Peyer's patch (tissue), 4 donors: ENCODE data around the gene SYCE3. TPM values are rescaled to one million over a fixed set of nuclear protein-coding genes. Genes with fewer than 3 reads are reported as not detected.

Source experiments
- DNase-seq, 3 donors: peaks; one replicate each; pipeline ENCODE4 v3.0.0-alpha.2; 2017 to 2019
- H3K27ac ChIP-seq, 4 donors: fragments of 200-600 bp; sonication (generic); one replicate each; pipeline ENCODE4 v1.5.1; 2016 to 2019
- H3K27me3 ChIP-seq, 2 donors: fragments of 200-600 bp; sonication (generic); one replicate each; pipeline ENCODE4 v1.5.1; 2019
- H3K36me3 ChIP-seq, 3 donors: fragments of 200-600 bp; sonication (generic); one replicate each; pipeline ENCODE4 v1.5.1; 2016 to 2019
- H3K4me1 ChIP-seq, 4 donors: fragments of 200-600 bp; sonication (generic); one replicate each; pipeline ENCODE4 v1.5.1; 2016 to 2019
- H3K4me3 ChIP-seq, 4 donors: fragments of 200-600 bp; sonication (generic); 1 replicate in 3 of 4; 2 replicates in 1 of 4; pipeline ENCODE4 v1.5.1; 2016 to 2019; ENCODE audit warnings: mild to moderate bottlenecking in 1 of 4
- H3K9me3 ChIP-seq, 4 donors: fragments of 200-600 bp; sonication (generic); one replicate each; pipeline ENCODE4 v1.5.1; 2016 to 2019; ENCODE audit warnings: mild to moderate bottlenecking in 1 of 4
- POLR2A ChIP-seq, 2 donors: fragments of 450-650 bp; IDR thresholded peaks; one replicate each; pipeline ENCODE4 v1.5.1; 2017; ENCODE audit warnings: antibody characterized with exemption in 2 of 2, mild to moderate bottlenecking in 2 of 2, moderate library complexity in 2 of 2
- total RNA-seq, 4 donors: library from RNA; depleted of rRNA; stranded (reverse); fragments of >200 nt; gene quantifications; one replicate each; pipeline ENCODE4 v1.1.0, GENCODE V29; 2016
- TF ChIP-seq, protein P1 (sequence below), 6 experiments: fragments of 450-650 bp in 4 of 6; fragments of 200-600 bp in 2 of 6; sonication (generic) in 1 of 6; IDR thresholded peaks; one replicate each; pipeline ENCODE4 v1.5.1; 2017 to 2019; ENCODE audit warnings: antibody characterized with exemption in 6 of 6, mild to moderate bottlenecking in 3 of 6, moderate library complexity in 1 of 6

SYCE3 gene
- total RNA-seq, 4 donors from 2014 or later: not detected

GRCh38 chr22:50584106-50585096 lies 21.7 kb upstream of the SYCE3 start:
- peaks cover 0 to 19% (median 3%) of the 10 kb centered on the region in 4 donors for H3K4me1 ChIP-seq
- H3K27ac ChIP-seq: no peak overlapping the region

GRCh38 chr22:50583294-50583861 lies 20.7 kb upstream of the SYCE3 start:
- H3K27me3 ChIP-seq: no peaks in the 10 kb centered on the region
- TF ChIP-seq, protein P1, sequence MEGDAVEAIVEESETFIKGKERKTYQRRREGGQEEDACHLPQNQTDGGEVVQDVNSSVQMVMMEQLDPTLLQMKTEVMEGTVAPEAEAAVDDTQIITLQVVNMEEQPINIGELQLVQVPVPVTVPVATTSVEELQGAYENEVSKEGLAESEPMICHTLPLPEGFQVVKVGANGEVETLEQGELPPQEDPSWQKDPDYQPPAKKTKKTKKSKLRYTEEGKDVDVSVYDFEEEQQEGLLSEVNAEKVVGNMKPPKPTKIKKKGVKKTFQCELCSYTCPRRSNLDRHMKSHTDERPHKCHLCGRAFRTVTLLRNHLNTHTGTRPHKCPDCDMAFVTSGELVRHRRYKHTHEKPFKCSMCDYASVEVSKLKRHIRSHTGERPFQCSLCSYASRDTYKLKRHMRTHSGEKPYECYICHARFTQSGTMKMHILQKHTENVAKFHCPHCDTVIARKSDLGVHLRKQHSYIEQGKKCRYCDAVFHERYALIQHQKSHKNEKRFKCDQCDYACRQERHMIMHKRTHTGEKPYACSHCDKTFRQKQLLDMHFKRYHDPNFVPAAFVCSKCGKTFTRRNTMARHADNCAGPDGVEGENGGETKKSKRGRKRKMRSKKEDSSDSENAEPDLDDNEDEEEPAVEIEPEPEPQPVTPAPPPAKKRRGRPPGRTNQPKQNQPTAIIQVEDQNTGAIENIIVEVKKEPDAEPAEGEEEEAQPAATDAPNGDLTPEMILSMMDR (IDR thresholded peaks at IDR 0.05): no peak
- TF ChIP-seq POLR2A (IDR thresholded peaks at IDR 0.05): no peak
- H3K27ac ChIP-seq: peak overlapping the region; percentile 98 to 100 (median 99)

More at GRCh38 chr22:50584106-50585096, 21.7 kb upstream of the SYCE3 start:
- H3K27me3 ChIP-seq: no peaks in the 10 kb centered on the region
- TF ChIP-seq, protein P1 (IDR thresholded peaks at IDR 0.05): no peak
- TF ChIP-seq POLR2A (IDR thresholded peaks at IDR 0.05): no peak
- H3K9me3 ChIP-seq: no peaks in the 10 kb centered on the region
- no peak overlapping the region for H3K4me3 ChIP-seq
- no peak for DNase-seq
- no peaks in the 10 kb centered on the region for H3K36me3 ChIP-seq

GRCh38 chr22:50582493-50583293 lies 20.0 kb upstream of the SYCE3 start, which contains the start of gene CHKB:
CHKB (minus strand) TSS chr22:50582849; CDS start chr22:50582781, 68 bp downstream.
- H3K27me3 ChIP-seq: no peaks in the 10 kb centered on the region
- H3K9me3 ChIP-seq: no peaks in the 10 kb centered on the region
- H3K4me1 ChIP-seq: peaks cover 0 to 33% (median 3%) of the 10 kb centered on the region in 4 donors
- H3K27ac ChIP-seq: peak within 1 kb of the TSS; percentile 98 to 100 (median 99)
- peak; percentile 80 to 93 for TF ChIP-seq POLR2A (IDR thresholded peaks at IDR 0.05)
- TF ChIP-seq, protein P1 (IDR thresholded peaks at IDR 0.05): peak in 1 of 6 experiments; percentile 18
- DNase-seq: peak; percentile 97 to 99 (median 99)
- H3K4me3 ChIP-seq: peak within 1 kb of the TSS; percentile 82 to 93 (median 88)
- H3K36me3 ChIP-seq: no peaks in the 10 kb centered on the region

More at GRCh38 chr22:50583294-50583861, 20.7 kb upstream of the SYCE3 start:
- peaks cover 0 to 29% (median 3%) of the 10 kb centered on the region in 4 donors for H3K4me1 ChIP-seq
- H3K4me3 ChIP-seq: peak overlapping the region; percentile 82 to 93 (median 88)
- no peaks in the 10 kb centered on the region for H3K9me3 ChIP-seq
- DNase-seq: no peak
- H3K36me3 ChIP-seq: no peaks in the 10 kb centered on the region

DNA sequence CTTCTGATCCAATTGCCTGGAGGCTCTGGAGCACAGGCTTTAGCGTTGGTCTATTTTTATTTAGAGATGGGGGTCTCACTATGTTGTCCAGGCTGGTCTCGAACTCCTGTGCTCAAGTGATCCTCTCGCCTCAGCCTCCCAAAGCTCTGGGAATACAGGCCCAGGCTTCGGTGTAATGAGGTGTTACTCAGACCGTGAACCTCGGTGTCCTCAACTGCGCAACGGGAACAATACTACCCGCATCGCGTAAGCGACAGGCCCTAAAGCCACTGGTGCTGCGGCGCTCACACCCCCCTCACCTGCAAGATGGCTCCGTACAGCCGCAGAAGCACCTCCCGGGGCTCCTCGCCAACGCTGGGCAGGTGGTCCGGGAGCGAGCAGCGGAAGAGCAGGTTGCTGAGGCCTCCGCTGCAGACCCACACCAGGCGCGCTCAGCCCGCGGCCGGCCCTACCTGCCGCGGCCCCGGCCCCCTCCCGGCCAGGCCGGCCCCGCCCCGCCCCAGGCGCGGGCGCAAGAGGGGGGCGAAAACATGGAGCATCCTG lies 19.3 kb upstream of the SYCE3 start:
- Histone ChIP-seq H3K27ac (peak overlapping the region; percentile 98 to 100 (median 99)), H3K4me1 (peaks cover 0 to 33% (median 3%) of the 10 kb centered on the region in 4 donors), H3K4me3 (peak overlapping the region; percentile 82 to 93 (median 88)), H3K36me3 (no peaks in the 10 kb centered on the region), H3K27me3 (no peaks in the 10 kb centered on the region), H3K9me3 (no peaks in the 10 kb centered on the region)
- no peak for TF ChIP-seq POLR2A (IDR thresholded peaks at IDR 0.05)
- TF ChIP-seq, protein P1 (IDR thresholded peaks at IDR 0.05): no peak
- peak in 2 of 3 donors; percentile 21 to 68 for DNase-seq
